HG03442 (cell line): ENCODE data around the gene SERPINB4.
"Not testable (repeated sequence)": the region's sequence is repeated elsewhere in the genome, so short reads cannot be mapped to it uniquely, and the experiment has no call there.

Source experiments
- ATAC-seq: cut with Tn5 transposase; IDR thresholded peaks from one replicate; pipeline ENCODE4 v1.9.1; 2021; ENCODE audit warnings: mild to moderate bottlenecking, moderate library complexity; ENCODE audit not compliant: unreplicated experiment

SERPINB4 gene

GRCh38 chr18:63644142-63644541 lies at the start of gene SERPINB4:
SERPINB4 (minus strand) TSS chr18:63644256; CDS start chr18:63643577, 679 bp downstream.
- ATAC-seq = not testable (repeated sequence)

- ATAC-seq = no peak
These were observed 45.0 kb upstream of the SERPINB4 start for GRCh38 chr18:63689064-63689463.

DNA sequence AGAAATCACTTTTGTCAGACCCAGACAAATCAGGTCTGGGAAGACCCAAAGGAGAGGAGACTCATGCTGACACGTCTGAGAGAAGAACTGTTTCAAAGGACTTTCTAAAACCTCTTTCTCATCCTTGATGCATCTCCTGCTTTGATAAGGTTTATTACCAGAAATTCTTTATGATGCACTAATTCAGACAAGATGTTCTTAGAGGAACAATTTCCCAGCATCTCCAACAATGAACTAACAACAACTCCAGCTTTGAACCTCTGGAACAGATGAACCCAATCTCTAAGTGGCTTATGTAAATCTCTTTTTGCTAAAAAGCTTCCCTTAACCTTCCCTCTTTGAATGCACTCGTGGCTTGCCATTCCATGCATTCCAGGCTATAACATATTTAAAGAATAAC lies 42.8 kb upstream of the SERPINB4 start:
- no peak for ATAC-seq

DNA sequence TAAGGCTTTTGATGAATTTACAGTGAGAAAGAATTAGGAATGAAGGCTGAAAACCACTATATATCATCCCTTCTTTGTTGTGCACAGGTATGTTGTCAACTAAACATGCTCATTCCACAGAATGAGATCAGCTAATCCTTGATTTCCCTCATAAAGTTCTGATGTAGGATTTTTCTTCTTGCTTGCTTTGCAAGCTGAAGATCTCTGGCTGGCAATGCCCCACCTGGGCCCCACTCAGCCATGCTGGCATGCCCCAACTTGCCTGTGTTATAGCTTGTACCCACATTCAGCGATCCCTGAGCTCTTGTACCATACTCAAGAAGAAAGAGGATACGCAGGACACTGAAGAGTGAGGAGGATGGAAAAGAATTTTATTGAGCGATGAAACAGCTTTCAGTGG lies 40.7 kb upstream of the SERPINB4 start:
- no peak for ATAC-seq

GRCh38 chr18:63683890-63684289 lies 39.8 kb upstream of the SERPINB4 start:
- ATAC-seq = no peak

GRCh38 chr18:63683152-63683551 lies 39.1 kb upstream of the SERPINB4 start:
- no peak for ATAC-seq

DNA sequence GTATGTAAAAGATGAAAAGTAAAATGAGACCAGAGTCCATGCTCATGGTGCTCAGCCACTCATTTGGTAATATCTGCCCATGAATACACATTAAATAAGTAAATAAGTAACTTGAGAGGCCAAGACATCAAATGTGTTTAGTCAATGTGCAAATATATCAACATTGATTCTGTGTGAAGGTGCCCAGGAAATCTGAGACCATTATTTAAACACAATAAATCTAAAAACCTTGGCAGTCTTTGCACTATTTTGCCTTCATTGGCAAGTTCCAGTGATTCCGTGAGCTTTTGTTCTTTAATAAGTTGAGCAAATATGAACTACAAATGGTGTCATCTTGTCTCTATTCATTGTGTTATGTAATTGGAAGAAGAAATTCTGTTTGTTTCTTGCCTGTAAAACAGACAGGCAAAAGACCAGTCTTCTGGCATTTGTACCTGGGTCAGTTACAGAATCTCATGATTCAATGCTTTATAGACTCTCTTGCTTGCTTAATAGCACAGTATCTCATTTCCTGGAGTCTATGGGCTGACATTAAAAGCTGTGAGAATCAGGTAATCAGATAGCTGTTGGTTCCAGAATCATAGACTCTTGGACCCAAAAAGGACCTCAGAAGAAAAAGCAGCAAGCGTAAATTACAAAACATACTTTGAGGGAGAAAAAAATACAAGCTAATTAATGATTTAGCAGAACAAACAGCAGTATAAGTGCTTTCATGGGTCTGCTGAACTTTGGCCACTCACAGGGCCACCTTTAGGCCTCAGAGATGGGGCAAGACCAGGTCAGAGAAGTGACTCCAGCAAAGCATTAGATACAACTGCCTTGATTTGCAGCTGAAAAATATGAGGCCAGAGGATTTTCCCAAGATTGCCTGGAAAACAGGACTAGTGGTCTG lies 37.6 kb upstream of the SERPINB4 start:
- ATAC-seq = no peak

DNA sequence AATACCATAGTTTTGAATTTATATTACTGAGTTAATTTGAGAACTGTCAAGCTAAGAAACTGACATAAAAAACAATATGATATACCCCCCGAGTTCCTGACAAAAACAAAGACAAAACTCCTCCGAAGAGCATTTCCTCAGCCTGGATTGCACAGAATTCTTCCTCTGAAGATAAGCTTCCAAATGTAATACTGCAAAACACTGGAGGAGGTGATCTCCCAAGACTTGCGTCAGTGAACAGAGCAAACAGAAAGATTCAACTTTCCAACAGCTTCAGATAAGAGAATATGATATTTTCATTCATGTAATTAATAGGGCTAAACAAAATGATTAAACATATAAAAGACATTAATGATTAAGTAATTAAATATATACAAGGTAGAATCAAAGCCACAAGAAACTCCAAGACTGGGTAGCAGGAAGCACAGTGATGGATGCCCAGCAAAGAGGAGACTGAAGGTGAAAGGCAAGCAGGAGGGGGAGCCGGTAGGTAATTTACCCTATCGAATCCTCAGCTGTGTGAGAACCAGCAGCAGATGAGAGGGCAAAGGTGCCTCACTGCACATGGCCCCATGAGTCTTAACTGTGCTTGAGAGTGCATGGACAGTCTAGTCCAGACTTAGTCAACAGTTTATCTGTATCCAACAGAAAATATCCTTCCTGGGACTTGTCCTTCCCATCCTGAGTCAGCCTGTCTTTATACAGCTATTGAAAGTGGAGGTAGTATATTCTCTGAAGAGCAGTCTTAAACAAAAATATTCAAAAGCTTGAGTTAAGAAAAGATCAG lies 36.0 kb upstream of the SERPINB4 start:
- ATAC-seq = no peak

DNA sequence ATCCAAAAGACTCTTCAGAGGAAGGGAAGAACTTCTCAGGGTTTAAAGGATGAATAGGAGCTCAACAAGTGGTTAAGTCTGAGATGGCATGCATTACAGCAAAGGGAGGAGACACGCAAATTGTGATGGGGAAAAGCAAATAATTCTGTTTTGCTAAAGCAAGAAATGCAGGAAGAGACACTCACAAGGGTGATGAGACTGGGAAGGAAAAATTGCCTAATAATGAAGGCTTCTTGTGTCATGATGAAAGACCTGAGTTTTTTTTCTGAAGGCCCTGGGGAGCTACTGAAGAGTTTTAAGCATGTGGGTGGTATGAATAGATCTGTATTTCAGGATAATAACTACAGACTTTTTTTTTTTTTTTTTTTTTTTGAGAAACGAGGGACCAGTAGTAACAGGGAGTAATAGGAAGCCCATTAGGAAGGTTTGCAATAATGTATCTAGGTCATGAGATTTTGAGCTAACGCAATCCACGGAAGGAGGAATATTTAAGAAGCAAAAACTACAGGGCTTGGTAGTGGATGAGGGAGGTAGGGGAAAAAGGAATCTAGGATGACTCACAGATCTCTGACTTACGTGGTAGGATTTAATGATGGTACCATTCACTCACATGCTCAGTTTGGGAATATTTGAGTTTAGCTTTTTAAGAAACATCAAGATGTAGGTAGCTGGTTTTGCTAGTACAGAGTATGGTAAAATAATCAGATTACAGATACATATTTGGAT lies 33.6 kb upstream of the SERPINB4 start:
- no peak for ATAC-seq

- no peak for ATAC-seq
These were observed 32.7 kb upstream of the SERPINB4 start for GRCh38 chr18:63676526-63677323.

DNA sequence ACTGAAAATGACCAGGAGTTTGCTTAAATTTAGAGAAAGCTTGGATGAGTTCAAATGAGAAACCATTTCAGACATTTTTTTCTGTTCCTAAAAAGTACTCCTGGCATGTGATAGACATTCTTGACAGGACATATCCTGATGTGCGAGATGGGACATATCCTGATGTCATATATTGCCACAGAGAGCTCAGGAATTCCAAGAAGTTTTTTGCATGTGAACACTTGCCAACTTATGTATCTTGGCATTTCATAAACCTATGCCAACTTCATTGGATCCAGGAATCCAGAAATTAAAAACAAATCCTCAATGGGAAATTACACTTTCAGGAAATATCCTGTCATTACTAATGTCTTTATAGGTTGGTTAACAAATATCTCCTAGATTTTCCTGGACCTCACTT lies 20.5 kb upstream of the SERPINB4 start:
- ATAC-seq = no peak

DNA sequence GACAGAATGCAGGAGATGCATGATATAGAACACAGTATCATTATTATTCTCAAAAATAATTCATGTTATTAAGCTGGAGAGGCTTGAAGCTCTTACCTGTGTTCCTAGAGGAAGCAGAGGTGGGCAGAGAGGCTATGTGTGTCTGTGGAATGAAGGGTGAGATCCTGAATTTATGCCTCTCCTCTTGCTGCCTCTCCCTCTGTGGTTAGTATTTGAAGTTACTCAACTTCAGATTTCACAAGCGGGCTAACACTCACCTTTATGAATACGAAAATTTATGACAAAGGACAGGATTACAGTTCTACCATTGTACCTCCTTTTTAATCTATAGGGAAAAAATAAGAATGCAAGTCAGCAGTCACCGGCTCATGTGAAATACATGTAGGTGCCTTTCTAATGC lies 17.7 kb upstream of the SERPINB4 start, which contains the start of gene SERPINB3:
SERPINB3 (minus strand) TSS at position 144 of the 400 bp plus-strand sequence. CDS start 677 bp downstream, outside the sequence.
- not testable (repeated sequence) for ATAC-seq

DNA sequence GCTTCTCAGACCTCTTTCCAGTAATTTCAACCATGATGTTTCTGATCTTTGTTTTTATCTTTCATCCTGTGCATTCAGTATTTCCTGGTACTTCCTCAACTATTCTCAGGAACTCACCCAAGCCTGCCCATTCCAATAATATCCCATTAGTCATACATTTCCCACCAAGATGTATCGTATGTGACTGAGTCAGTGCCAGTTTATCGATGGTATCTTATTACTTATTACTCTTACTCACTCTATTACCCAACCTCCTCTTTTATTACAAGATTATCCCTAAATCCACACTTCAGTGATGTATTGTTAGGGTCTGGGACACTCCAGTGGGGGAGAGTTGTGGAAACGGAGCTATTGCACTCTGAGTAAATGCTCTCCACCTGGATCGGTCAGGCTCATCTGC lies 14.9 kb upstream of the SERPINB4 start:
- not testable (repeated sequence) for ATAC-seq

- ATAC-seq = not testable (repeated sequence)
These were observed 6.2 kb upstream of the SERPINB4 start for GRCh38 chr18:63650271-63650670.

GRCh38 chr18:63648241-63648640 lies 4.2 kb upstream of the SERPINB4 start:
- ATAC-seq = no peak

DNA sequence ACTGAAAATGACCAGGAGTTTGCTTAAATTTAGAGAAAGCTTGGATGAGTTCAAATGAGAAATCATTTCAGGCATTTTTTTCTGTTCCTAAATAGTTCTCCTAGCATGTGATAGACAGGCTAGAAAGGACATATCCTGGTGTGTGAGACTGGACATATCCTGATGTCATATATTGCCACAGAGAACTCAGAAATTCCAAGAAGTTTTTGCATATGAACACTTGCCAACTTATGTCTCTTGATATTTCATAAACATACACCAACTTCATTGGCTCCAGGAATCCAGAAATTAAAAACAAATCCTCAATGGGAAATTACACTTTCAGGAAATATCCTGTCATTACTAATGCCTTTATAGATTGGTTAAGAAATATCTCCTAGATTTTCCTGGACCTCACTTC lies 2.9 kb upstream of the SERPINB4 start:
- ATAC-seq = no peak

GRCh38 chr18:63644694-63645093 lies 638 bp upstream of the SERPINB4 start:
- not testable (repeated sequence) for ATAC-seq

DNA sequence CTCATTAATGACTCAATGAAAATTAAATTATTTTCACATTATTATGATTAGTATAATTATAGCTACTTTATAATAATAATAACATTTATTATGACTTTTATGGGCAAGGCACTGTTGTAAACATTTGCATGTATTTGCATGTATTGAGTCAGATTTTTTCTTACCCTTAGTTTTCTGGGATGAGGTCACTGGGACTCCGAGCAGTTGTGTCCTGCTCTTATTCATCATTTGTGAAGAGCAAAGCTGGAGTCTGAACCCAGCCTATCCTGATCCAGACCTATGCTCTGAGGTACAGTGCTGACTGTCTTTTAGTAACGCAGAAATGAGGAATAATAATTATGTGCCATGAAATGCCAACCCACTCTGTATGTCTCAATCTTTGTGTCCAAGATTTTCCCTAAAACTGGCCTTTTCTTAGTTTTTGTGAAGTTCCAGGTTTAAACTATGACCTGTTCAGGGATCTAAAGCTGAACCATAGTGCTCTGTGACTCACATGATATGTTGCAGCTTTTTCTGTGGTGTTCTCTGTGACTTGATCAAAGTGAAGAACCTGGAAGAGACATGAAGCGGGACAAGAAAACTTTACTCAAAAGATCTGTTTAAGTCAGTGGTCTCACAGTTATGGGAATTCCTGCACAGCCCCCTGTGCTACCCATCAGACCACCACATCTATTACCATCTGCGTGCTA lies 1.2 kb downstream of the SERPINB4 start:
- ATAC-seq = not testable (repeated sequence)

- not testable (repeated sequence) for ATAC-seq
These were observed 2.8 kb downstream of the SERPINB4 start for GRCh38 chr18:63641157-63641680.
